Fibroblast of the aortic adventitia (primary cell): ENCODE measurements around the gene SMTNL2. TPM values are rescaled to one million over a fixed set of nuclear protein-coding genes. Genes with fewer than 3 reads are reported as not detected.
"Not testable (repeated sequence)": the region's sequence is repeated elsewhere in the genome, so short reads cannot be mapped to it uniquely, and the experiment has no call there.

ENCODE experiments used
- DNase-seq: peaks from one replicate; pipeline ENCODE4 v3.0.0-alpha.2; 2010; ENCODE audit warnings: low read depth
- H3K4me3 ChIP-seq: 2 replicates; pipeline ENCODE4 v1.5.1; 2011; ENCODE audit warnings: low read depth, mild to moderate bottlenecking, control low read depth, low read length, moderate library complexity
- total RNA-seq: library from RNA; depleted of rRNA; stranded (reverse); fragments of >200 nt; gene quantifications from 2 replicates; pipeline ENCODE4 v1.2.3, GENCODE V29; 2012; ENCODE audit warnings: low replicate concordance
- TF ChIP-seq, protein P1 (sequence below): IDR thresholded peaks from 2 replicates; pipeline ENCODE4 v1.5.1; 2011; ENCODE audit warnings: mild to moderate bottlenecking, low read length, control low read depth, inconsistent platforms; ENCODE audit not compliant: insufficient read depth

SMTNL2 gene
- total RNA-seq, 1 donor = not detected

DNA sequence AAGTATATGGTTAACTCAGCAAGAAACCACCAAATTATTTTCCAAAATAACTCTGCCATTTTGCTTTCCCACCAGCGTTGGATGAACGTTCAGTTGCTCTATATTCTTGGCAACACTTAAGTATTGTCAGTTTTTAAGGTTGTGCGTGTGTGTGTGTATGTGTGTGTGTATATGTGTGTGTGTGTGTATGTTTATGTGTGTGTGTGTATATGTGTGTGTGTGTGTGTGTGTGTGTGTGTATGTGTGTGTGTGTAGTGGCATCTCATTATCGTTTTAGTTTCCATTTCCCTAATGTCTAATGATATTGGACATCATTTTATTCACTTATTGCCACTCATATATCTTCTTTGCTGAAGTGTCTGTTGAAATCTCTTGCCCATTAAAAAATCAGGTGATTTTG is 11.2 kb upstream of the SMTNL2 start:
- TF ChIP-seq, protein P1, sequence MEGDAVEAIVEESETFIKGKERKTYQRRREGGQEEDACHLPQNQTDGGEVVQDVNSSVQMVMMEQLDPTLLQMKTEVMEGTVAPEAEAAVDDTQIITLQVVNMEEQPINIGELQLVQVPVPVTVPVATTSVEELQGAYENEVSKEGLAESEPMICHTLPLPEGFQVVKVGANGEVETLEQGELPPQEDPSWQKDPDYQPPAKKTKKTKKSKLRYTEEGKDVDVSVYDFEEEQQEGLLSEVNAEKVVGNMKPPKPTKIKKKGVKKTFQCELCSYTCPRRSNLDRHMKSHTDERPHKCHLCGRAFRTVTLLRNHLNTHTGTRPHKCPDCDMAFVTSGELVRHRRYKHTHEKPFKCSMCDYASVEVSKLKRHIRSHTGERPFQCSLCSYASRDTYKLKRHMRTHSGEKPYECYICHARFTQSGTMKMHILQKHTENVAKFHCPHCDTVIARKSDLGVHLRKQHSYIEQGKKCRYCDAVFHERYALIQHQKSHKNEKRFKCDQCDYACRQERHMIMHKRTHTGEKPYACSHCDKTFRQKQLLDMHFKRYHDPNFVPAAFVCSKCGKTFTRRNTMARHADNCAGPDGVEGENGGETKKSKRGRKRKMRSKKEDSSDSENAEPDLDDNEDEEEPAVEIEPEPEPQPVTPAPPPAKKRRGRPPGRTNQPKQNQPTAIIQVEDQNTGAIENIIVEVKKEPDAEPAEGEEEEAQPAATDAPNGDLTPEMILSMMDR = no peak
- no peak overlapping the region for H3K4me3 ChIP-seq
- no peak for DNase-seq

DNA sequence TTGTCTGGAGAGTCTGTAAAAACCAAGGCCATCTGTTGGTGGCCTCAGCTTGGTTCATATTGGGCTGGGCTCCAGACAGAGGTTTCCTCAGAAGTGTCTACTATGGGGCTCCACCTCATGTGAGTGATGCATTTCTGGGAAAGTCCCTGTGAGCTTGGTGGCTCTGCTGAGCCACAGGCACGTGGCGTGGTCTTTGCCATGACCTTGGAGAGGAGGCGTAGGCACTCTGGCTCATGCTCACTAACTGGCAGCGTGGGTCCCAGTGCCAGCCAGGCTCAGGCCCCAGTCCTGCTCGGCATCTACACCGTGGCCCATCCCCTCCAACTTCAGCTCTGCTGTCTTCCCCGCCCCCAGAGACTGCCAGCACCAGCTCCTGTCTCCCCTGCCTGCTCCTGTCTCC is 10.7 kb upstream of the SMTNL2 start:
- DNase-seq = no peak
- no peak overlapping the region for H3K4me3 ChIP-seq
- TF ChIP-seq, protein P1 = no peak

DNA sequence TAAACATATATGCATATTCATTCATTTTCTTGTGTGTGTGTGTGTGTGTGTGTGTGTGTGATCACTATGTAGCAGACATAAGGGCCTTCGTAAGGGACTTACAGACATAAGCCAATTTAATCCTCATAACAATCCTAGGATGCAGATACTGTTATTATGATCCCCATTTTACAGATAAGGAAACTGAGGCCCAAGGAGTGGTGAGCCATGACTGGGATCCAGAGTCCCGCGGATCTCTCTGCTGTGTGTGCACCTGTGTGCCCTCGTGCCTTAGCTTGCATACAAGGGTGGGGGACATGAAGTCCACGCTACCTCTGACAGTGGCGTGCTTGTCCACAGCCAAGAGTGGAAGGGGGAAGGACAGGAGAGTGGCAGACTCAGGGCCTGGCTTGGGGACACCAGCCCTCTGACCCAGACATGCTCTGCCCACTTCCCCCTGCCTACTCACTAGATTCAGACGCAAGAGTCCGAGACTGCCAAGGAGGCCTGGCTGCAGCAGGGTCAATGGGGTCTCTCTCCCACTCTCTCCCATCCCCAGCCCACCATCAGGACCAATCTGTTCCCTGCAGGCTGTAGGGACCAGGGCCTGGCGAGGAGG is 9.8 kb upstream of the SMTNL2 start:
- DNase-seq = no peak
- H3K4me3 ChIP-seq = no peak overlapping the region
- TF ChIP-seq, protein P1 = no peak

DNA sequence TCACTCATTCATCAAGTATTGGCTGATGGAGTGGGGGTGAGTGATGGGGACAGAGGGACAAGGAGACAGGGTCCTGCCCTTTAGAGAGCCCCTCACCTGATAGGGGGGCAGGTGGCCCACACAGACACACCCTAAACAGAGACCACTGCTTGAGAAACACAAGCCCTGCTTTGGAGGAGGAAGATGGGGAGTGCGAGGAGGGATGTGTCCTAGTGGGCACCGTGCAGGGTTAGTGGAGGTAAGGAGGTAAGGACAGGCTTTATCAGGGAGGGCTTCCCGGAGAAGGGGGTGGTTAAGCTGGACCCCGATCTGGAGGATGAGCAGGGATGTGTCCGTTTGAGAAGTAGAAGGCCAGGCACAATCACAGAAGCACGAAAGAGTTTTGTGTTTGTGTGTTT is 8.2 kb upstream of the SMTNL2 start:
- no peak overlapping the region for H3K4me3 ChIP-seq
- no peak for DNase-seq
- TF ChIP-seq, protein P1 = no peak

DNA sequence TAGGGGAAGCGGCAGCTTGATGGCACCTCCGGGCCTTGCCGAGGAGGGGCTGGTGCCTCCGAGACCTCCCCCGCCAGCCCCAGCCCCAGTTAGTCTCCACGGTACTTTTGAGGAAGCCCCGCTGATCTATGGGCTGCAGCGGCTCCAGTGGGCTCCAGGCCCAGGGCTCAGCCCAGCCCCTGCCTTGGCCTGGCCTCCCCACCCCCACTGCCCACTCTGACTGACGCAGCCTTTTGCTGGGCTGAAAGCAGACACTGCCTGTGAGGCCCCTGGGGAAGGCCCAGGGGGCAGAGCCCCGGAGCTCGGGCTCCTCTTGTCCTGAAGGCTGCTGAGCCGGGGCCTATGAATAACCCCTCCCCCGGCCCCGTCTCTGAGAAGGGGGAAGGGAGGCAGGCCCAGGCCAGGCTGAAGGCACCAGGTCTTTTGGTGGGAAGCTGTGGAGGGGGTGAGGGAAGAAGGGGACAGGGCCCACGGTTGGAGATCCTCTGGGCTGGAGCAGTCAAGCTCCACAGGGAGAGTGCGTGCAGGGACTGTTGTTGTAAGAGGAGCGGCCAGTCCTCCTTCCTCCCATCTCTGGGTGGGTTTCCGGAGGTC is 7.5 kb upstream of the SMTNL2 start:
- DNase-seq = no peak
- TF ChIP-seq, protein P1 = no peak
- H3K4me3 ChIP-seq = no peak overlapping the region

DNA sequence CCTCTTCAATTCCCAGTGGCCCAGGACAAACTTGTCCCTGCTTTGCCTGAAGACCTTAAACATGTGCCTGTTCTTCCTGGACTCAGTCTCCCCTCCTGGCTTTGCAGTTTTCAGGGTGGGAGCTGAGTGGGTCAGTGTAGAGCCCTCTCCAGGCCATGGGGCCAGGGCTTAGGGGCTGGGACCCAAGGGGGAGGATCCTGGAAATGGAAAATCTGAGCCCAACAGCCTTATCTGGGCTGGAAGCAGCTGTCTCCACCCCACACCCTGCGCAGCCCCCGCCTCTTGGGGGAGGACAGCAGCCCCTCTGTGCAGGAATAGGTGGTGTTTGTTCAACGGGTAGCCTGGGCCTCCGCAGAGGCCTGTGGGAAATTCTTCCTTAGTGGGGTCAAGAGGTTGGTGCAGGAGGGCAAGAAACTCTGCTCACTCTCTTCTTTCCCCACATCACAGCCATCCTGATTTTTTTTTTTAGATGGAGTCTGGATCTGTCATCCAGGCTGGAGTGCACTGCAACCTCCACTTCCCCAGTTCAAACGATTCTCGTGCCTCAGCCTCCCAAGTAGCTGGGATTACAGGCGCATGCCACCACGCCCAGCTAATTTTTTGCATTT is 6.8 kb upstream of the SMTNL2 start:
- no peak overlapping the region for H3K4me3 ChIP-seq
- no peak for DNase-seq
- TF ChIP-seq, protein P1 = no peak

DNA sequence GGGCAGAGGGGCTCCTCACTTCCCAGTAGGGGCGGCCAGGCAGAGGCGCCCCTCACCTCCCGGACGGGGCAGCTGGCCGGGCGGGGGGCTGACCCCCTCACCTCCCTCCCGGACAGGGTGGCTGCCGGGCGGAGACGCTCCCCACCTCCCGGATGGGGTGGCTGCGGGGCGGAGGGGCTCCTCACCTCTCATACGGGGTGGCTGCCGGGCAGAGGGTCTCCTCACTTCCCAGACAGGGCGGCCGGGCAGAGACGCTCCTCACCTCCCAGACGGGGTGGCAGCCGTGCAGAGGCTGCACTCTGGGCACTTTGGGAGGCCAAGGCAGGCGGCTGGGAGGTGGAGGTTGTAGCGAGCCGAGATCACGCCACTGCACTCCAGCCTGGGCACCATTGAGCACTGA is 6.0 kb upstream of the SMTNL2 start:
- DNase-seq, H3K4me3 ChIP-seq: not testable (repeated sequence)
